Loucy (cell line): ENCODE results near the gene ATG10.

Experiments
- EZH2phosphoT487 ChIP-seq: fragments of 200-600 bp; IDR thresholded peaks from 2 replicates; pipeline ENCODE4 v1.6.1; 2018; ENCODE audit warnings: antibody characterized with exemption, mild to moderate bottlenecking, moderate library complexity, borderline replicate concordance
- TF ChIP-seq, protein P1 (sequence below): fragments of 200-600 bp; sonication (generic); conservative IDR thresholded peaks from 2 replicates; pipeline ENCODE4 v1.5.1; 2014; ENCODE audit warnings: mild to moderate bottlenecking, antibody characterized with exemption, low read length

DNA sequence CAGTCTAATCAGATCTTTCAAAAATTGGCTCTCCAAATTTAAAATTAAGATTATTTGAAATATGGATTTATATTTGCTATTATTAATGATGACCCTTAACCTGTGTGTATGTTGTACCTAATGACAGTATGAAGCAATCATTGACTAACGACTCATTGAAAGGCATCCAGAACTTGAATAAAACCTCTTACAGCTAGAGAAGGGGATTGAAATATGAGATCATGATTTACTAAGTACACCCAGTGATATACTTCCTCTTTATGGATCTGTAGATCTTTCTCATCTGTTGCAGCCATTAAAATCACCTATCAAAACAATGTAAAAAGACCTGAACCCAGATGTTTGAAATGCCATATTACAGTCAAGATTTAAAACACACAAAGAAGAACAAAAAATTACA, 179.8 kb downstream of the ATG10 start:
- TF ChIP-seq, protein P1, sequence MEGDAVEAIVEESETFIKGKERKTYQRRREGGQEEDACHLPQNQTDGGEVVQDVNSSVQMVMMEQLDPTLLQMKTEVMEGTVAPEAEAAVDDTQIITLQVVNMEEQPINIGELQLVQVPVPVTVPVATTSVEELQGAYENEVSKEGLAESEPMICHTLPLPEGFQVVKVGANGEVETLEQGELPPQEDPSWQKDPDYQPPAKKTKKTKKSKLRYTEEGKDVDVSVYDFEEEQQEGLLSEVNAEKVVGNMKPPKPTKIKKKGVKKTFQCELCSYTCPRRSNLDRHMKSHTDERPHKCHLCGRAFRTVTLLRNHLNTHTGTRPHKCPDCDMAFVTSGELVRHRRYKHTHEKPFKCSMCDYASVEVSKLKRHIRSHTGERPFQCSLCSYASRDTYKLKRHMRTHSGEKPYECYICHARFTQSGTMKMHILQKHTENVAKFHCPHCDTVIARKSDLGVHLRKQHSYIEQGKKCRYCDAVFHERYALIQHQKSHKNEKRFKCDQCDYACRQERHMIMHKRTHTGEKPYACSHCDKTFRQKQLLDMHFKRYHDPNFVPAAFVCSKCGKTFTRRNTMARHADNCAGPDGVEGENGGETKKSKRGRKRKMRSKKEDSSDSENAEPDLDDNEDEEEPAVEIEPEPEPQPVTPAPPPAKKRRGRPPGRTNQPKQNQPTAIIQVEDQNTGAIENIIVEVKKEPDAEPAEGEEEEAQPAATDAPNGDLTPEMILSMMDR = no peak
- TF ChIP-seq EZH2phosphoT487 = no peak
